ENCODE measurements around the gene SLC19A1. TPM values are rescaled to one million over a fixed set of nuclear protein-coding genes. Genes with fewer than 3 reads are reported as not detected.

The SLC19A1 gene
- total RNA-seq, 4 donors from 2014 or later = 1.5 to 8.6 (median 5.3) TPM

DNA sequence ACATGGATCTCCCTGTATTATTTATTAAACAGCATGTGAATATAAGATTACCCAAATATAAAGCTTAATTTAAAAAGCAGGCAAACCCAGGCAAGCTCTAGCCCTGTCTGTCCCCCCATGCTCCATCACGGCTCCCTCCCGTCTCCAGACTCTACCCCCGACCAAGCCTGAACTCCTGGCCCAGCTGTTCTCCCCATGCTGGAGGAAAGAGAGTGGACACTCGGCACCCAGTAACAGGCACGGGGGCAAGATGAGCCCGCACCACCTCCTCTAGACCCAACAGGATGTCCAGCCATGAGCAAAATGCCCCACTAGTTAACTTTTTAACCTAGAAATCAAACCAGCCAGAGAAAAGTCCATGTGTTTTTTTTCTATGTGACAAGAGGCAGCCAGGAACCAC is 19.3 kb downstream of the SLC19A1 start:
- Histone ChIP-seq H3K27me3 (no peaks in the 10 kb centered on the region), H3K36me3 (peaks cover 0 to 23% of the 10 kb centered on the region in 2 donors), H3K4me3 (no peak overlapping the region), H3K4me1 (no peaks in the 10 kb centered on the region), H3K27ac (no peak overlapping the region), H3K9me3 (peaks cover 0 to 46% (median 0%) of the 10 kb centered on the region in 3 donors)
- WGBS, 2 donors (ENCODE audit: low coverage in 1 of 2) = 80% methylated on average over 2 of the region's 6 CpGs; no CpG with 5 or more reads in 1 of the 2 donors
- no peak for ATAC-seq
- TF ChIP-seq, protein P1, sequence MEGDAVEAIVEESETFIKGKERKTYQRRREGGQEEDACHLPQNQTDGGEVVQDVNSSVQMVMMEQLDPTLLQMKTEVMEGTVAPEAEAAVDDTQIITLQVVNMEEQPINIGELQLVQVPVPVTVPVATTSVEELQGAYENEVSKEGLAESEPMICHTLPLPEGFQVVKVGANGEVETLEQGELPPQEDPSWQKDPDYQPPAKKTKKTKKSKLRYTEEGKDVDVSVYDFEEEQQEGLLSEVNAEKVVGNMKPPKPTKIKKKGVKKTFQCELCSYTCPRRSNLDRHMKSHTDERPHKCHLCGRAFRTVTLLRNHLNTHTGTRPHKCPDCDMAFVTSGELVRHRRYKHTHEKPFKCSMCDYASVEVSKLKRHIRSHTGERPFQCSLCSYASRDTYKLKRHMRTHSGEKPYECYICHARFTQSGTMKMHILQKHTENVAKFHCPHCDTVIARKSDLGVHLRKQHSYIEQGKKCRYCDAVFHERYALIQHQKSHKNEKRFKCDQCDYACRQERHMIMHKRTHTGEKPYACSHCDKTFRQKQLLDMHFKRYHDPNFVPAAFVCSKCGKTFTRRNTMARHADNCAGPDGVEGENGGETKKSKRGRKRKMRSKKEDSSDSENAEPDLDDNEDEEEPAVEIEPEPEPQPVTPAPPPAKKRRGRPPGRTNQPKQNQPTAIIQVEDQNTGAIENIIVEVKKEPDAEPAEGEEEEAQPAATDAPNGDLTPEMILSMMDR (IDR thresholded peaks at IDR 0.05) = no peak
- TF ChIP-seq POLR2AphosphoS5 (IDR thresholded peaks at IDR 0.05) (no peak), EP300 (IDR thresholded peaks at IDR 0.05) (no peak), POLR2A (IDR thresholded peaks at IDR 0.05) (no peak)

DNA sequence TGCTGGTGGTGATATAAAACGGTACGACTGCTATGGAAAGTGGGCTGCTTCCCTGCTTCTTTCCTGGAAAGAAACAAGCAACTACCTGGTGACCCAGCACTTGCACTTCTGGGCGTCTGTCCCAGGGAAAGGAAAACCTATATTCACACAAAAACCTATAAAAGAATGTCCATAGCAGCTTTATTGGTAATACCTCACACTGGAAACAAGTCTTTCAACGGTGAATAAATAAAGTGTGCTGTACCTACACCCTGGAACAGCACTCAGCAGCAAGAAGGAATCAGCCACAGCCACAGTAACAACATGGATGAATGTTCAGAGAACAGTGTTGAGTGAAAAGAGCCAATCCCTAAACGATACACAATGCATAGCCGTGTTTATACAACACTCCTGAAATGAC is 19.9 kb downstream of the SLC19A1 start:
- TF ChIP-seq POLR2A (IDR thresholded peaks at IDR 0.05) (no peak), EP300 (IDR thresholded peaks at IDR 0.05) (no peak), POLR2AphosphoS5 (IDR thresholded peaks at IDR 0.05) (no peak)
- TF ChIP-seq, protein P1 (IDR thresholded peaks at IDR 0.05) = no peak
- no peak for ATAC-seq
- WGBS, 2 donors (ENCODE audit: low coverage in 1 of 2) = 88 to 96% methylated on average over 4 to 5 of the region's 6 CpGs

DNA sequence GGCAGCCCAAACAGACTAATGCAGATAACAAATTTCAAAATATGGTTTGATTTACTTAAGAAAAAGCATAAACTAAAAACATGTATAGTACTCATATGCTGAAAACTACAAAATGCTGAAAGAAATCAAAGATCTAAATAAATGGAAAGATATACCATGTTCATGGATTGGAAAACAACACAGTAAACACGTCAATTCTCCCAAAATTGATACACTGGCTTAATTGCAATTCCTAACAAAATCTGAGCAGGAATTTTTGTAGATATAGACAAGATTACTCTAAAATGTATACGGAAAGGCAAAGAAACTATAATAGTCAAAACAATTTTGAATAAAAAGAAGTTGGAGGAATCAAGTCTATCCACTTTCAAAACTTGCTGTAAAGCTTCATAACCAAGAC is 21.0 kb downstream of the SLC19A1 start:
- peaks cover 0 to 23% of the 10 kb centered on the region in 2 donors for H3K36me3 ChIP-seq
- 95 to 100% methylated on average over 1 to 2 of the region's 2 CpGs for WGBS, 2 donors (ENCODE audit: low coverage in 1 of 2)
- no peak overlapping the region for H3K4me3 ChIP-seq

More for the DNA sequence above, 19.9 kb downstream of the SLC19A1 start:
- Histone ChIP-seq H3K27me3 (no peaks in the 10 kb centered on the region), H3K36me3 (peaks cover 0 to 23% of the 10 kb centered on the region in 2 donors), H3K27ac (no peak overlapping the region), H3K4me3 (no peak overlapping the region), H3K9me3 (peaks cover 0 to 50% (median 0%) of the 10 kb centered on the region in 3 donors), H3K4me1 (no peaks in the 10 kb centered on the region)

DNA sequence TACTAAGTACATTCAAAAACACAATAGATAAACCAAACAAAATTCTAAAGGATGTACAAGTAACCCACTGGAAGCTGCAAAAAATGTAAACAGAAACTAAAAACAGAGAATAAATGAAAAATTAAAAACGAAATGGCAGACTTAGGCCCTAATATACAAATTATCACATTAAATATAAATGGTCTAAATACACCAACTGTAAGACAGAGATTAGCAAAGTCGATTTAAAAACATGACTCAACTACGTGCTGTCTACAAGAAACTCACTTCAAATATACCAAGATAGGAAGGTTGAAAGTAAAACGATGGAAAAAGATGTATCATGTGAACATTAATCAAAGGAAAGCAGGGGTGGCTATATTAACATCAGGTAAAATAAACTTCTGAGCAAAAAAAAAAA is 23.1 kb downstream of the SLC19A1 start:
- WGBS, 2 donors (ENCODE audit: low coverage in 1 of 2) = 93 to 94% methylated on average over 4 of the region's 4 CpGs
- Histone ChIP-seq H3K36me3 (peaks cover 0 to 25% of the 10 kb centered on the region in 2 donors), H3K4me3 (no peak overlapping the region), H3K4me1 (no peaks in the 10 kb centered on the region), H3K27ac (no peak overlapping the region), H3K9me3 (peaks cover 0 to 50% (median 0%) of the 10 kb centered on the region in 3 donors), H3K27me3 (no peaks in the 10 kb centered on the region)
- ATAC-seq = no peak
- TF ChIP-seq POLR2AphosphoS5 (IDR thresholded peaks at IDR 0.05) (no peak), EP300 (IDR thresholded peaks at IDR 0.05) (no peak), POLR2A (IDR thresholded peaks at IDR 0.05) (no peak)
- TF ChIP-seq, protein P1 (IDR thresholded peaks at IDR 0.05) = no peak

More for the DNA sequence above, 21.0 kb downstream of the SLC19A1 start:
- Histone ChIP-seq H3K9me3 (peaks cover 0 to 50% (median 0%) of the 10 kb centered on the region in 3 donors), H3K27me3 (no peaks in the 10 kb centered on the region), H3K4me1 (no peaks in the 10 kb centered on the region), H3K27ac (no peak overlapping the region)
- TF ChIP-seq POLR2AphosphoS5 (IDR thresholded peaks at IDR 0.05) (no peak), POLR2A (IDR thresholded peaks at IDR 0.05) (no peak), EP300 (IDR thresholded peaks at IDR 0.05) (no peak)
- TF ChIP-seq, protein P1 (IDR thresholded peaks at IDR 0.05) = no peak
- no peak for ATAC-seq

DNA sequence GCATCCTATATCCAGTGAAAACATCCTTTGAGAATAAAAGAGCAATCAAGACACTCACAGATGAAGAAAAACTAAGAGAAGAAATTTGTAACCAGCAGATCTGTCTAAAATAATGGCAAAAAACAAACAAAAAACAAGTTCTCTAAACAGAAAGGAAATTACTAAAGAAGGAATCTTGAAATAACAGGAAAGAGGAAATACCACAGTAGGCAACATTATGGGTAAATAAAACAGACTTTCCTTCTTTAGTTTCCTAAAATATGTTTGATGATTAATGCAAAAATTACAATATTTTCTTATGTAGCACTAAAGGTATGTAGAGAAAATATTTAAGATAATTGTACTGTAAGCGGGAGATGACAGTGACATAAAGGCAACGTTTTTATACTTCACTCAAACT is 23.5 kb downstream of the SLC19A1 start:
- peaks cover 0 to 27% of the 10 kb centered on the region in 2 donors for H3K36me3 ChIP-seq
- peaks cover 0 to 50% (median 0%) of the 10 kb centered on the region in 3 donors for H3K9me3 ChIP-seq
- ATAC-seq = no peak
- no peaks in the 10 kb centered on the region for H3K27me3 ChIP-seq
- no peak overlapping the region for H3K27ac ChIP-seq
- no peaks in the 10 kb centered on the region for H3K4me1 ChIP-seq
- H3K4me3 ChIP-seq = no peak overlapping the region
- 60 to 87% methylated on average over 2 of the region's 2 CpGs for WGBS, 2 donors (ENCODE audit: low coverage in 1 of 2)
- TF ChIP-seq, protein P1 (IDR thresholded peaks at IDR 0.05) = no peak
- TF ChIP-seq POLR2AphosphoS5 (IDR thresholded peaks at IDR 0.05) (no peak), EP300 (IDR thresholded peaks at IDR 0.05) (no peak), POLR2A (IDR thresholded peaks at IDR 0.05) (no peak)
